PFSK-1 (cell line): ENCODE data around the gene CMIP.

Experiments used
- POLR2AphosphoS5 ChIP-seq: IDR thresholded peaks from 2 replicates; pipeline ENCODE4 v1.6.1; 2012; ENCODE audit warnings: low read depth, mild to moderate bottlenecking, control low read depth, low read length, moderate library complexity
- TAF1 ChIP-seq: IDR thresholded peaks from 2 replicates; pipeline ENCODE4 v1.6.1; 2012; ENCODE audit warnings: low read length, control low read depth, borderline replicate concordance; ENCODE audit not compliant: insufficient read depth
- TF ChIP-seq, protein P1 (sequence below), 2 experiments: IDR thresholded peaks; 2 replicates each; pipeline versions ENCODE4 v1.6.1 to v1.8.0; 2011 to 2012; ENCODE audit warnings: low read depth in 2 of 2, low read length in 2 of 2, control low read depth in 1 of 2, inconsistent platforms in 1 of 2, mild to moderate bottlenecking in 1 of 2, moderate library complexity in 1 of 2; ENCODE audit not compliant: insufficient read depth in 1 of 2

DNA sequence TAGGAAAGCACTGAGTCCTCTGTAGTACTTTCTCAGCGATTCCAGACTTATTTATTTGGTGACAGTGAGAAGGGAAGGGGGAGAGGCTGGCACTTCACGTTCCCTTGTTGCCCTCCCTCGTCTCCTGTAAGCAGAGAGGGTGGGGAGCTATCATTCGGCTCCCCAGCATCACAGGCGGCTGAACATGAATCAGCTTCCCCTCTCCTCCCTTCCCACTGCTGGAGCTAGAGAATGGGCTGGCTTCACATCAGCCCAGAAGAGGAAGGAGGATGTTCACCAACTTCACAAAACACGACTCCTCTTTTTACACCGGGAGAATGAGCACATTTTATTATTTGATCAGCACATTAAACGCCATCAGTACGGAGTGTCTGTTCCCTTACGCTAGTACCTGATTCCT, 6.7 kb upstream of the CMIP start:
- TF ChIP-seq, protein P1, sequence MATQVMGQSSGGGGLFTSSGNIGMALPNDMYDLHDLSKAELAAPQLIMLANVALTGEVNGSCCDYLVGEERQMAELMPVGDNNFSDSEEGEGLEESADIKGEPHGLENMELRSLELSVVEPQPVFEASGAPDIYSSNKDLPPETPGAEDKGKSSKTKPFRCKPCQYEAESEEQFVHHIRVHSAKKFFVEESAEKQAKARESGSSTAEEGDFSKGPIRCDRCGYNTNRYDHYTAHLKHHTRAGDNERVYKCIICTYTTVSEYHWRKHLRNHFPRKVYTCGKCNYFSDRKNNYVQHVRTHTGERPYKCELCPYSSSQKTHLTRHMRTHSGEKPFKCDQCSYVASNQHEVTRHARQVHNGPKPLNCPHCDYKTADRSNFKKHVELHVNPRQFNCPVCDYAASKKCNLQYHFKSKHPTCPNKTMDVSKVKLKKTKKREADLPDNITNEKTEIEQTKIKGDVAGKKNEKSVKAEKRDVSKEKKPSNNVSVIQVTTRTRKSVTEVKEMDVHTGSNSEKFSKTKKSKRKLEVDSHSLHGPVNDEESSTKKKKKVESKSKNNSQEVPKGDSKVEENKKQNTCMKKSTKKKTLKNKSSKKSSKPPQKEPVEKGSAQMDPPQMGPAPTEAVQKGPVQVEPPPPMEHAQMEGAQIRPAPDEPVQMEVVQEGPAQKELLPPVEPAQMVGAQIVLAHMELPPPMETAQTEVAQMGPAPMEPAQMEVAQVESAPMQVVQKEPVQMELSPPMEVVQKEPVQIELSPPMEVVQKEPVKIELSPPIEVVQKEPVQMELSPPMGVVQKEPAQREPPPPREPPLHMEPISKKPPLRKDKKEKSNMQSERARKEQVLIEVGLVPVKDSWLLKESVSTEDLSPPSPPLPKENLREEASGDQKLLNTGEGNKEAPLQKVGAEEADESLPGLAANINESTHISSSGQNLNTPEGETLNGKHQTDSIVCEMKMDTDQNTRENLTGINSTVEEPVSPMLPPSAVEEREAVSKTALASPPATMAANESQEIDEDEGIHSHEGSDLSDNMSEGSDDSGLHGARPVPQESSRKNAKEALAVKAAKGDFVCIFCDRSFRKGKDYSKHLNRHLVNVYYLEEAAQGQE (IDR thresholded peaks at IDR 0.05; ENCODE audit: insufficient read depth in 1 of 2, low read depth in 2 of 2, low read length in 2 of 2): no peak
- TF ChIP-seq TAF1 (no peak), POLR2AphosphoS5 (no peak)
